Tibial artery (tissue), 4 donors: ENCODE measurements around the gene RLN3.

ENCODE experiments used
- DNase-seq, 2 donors: peaks; one replicate each; pipeline ENCODE4 v3.0.0-alpha.2; 2019
- H3K27ac ChIP-seq, 2 donors: fragments of 200-600 bp; sonication (generic) in 1 of 2; 1 replicate in 1 of 2; 2 replicates in 1 of 2; pipeline ENCODE4 v1.5.1; 2018 to 2019; ENCODE audit warnings: mild to moderate bottlenecking in 1 of 2
- H3K27me3 ChIP-seq, 2 donors: fragments of 200-600 bp; sonication (generic) in 1 of 2; one replicate each; pipeline versions ENCODE4 v1.5.1 to v1.6.0; 2016 to 2019
- H3K36me3 ChIP-seq, 3 donors: fragments of 200-600 bp; sonication (generic) in 2 of 3; one replicate each; pipeline ENCODE4 v1.5.1; 2016 to 2019; ENCODE audit warnings: mild to moderate bottlenecking in 2 of 3
- H3K4me1 ChIP-seq, 4 donors: fragments of 200-600 bp; sonication (generic) in 2 of 4; 1 replicate in 3 of 4; 2 replicates in 1 of 4; pipeline ENCODE4 v1.5.1; 2016 to 2019
- H3K4me3 ChIP-seq, 2 donors: fragments of 200-600 bp; sonication (generic) in 1 of 2; 1 replicate in 1 of 2; 2 replicates in 1 of 2; pipeline ENCODE4 v1.5.1; 2018 to 2019; ENCODE audit warnings: mild to moderate bottlenecking in 2 of 2
- H3K9me3 ChIP-seq, 3 donors: fragments of 200-600 bp; sonication (generic) in 1 of 3; one replicate each; pipeline ENCODE4 v1.5.1; 2016 to 2019
- CTCF ChIP-seq, 2 experiments: fragments of 200-600 bp in 1 of 2; fragments of 450-650 bp in 1 of 2; IDR thresholded peaks; one replicate each; pipeline ENCODE4 v1.5.1; 2017 to 2019; ENCODE audit warnings: antibody characterized with exemption in 2 of 2, mild to moderate bottlenecking in 1 of 2, moderate library complexity in 1 of 2
- intact Hi-C: fragments of 100-400 bp; cut with DNase I; formaldehyde crosslinking; loops from one replicate; pipeline ENCODE4 v1.15.0; 2023; ENCODE audit warnings: low total_unique reads

RLN3 gene

GRCh38 chr19:13989487-13989886, 38.5 kb upstream of the RLN3 start:
- Histone ChIP-seq H3K27me3 (no peaks in the 10 kb centered on the region), H3K4me1 (peaks cover 0 to 19% (median 15%) of the 10 kb centered on the region in 4 donors), H3K27ac (no peak overlapping the region), H3K9me3 (no peaks in the 10 kb centered on the region), H3K4me3 (no peak overlapping the region), H3K36me3 (peaks cover 0 to 40% (median 17%) of the 10 kb centered on the region in 3 donors)
- TF ChIP-seq CTCF (IDR thresholded peaks at IDR 0.05) = no peak
- DNase-seq = no peak
- intact Hi-C loops = no loop called here

- DNase-seq = no peak
- intact Hi-C loops = no loop called here
- TF ChIP-seq CTCF (IDR thresholded peaks at IDR 0.05) = no peak
Measured at GRCh38 chr19:13990085-13990484, 37.9 kb upstream of the RLN3 start.

GRCh38 chr19:13992025-13992424, 35.9 kb upstream of the RLN3 start:
- TF ChIP-seq CTCF (IDR thresholded peaks at IDR 0.05) = no peak
- H3K9me3 ChIP-seq = no peaks in the 10 kb centered on the region
- H3K4me3 ChIP-seq = no peak overlapping the region
- peaks cover 0 to 9% (median 3%) of the 10 kb centered on the region in 4 donors for H3K4me1 ChIP-seq
- no peak overlapping the region for H3K27ac ChIP-seq
- no peak for DNase-seq
- no peaks in the 10 kb centered on the region for H3K27me3 ChIP-seq
- H3K36me3 ChIP-seq = peaks cover 0 to 40% (median 17%) of the 10 kb centered on the region in 3 donors
- intact Hi-C loops = no loop called here

More at GRCh38 chr19:13990085-13990484, 37.9 kb upstream of the RLN3 start:
- Histone ChIP-seq H3K27ac (no peak overlapping the region), H3K4me1 (peaks cover 0 to 19% (median 15%) of the 10 kb centered on the region in 4 donors), H3K27me3 (no peaks in the 10 kb centered on the region), H3K9me3 (no peaks in the 10 kb centered on the region), H3K36me3 (peaks cover 0 to 40% (median 17%) of the 10 kb centered on the region in 3 donors), H3K4me3 (no peak overlapping the region)

- intact Hi-C loops = no loop called here
- H3K4me1 ChIP-seq = no peaks in the 10 kb centered on the region
- no peaks in the 10 kb centered on the region for H3K27me3 ChIP-seq
- DNase-seq = no peak
- peaks cover 0 to 2% (median 0%) of the 10 kb centered on the region in 3 donors for H3K9me3 ChIP-seq
- TF ChIP-seq CTCF (IDR thresholded peaks at IDR 0.05) = no peak
- peaks cover 0 to 39% (median 22%) of the 10 kb centered on the region in 3 donors for H3K36me3 ChIP-seq
- no peak overlapping the region for H3K27ac ChIP-seq
- no peak overlapping the region for H3K4me3 ChIP-seq
Measured at GRCh38 chr19:13993590-13994300, 34.2 kb upstream of the RLN3 start.

- Histone ChIP-seq H3K27me3 (no peaks in the 10 kb centered on the region), H3K4me1 (no peaks in the 10 kb centered on the region), H3K9me3 (peaks cover 0 to 7% (median 0%) of the 10 kb centered on the region in 3 donors), H3K4me3 (no peak overlapping the region), H3K27ac (no peak overlapping the region), H3K36me3 (peaks cover 0 to 28% (median 26%) of the 10 kb centered on the region in 3 donors)
- intact Hi-C loops = no loop called here
- peak in 1 of 2 donors; percentile 45 for DNase-seq
- no peak for TF ChIP-seq CTCF (IDR thresholded peaks at IDR 0.05)
Measured at GRCh38 chr19:13995017-13995728, 32.8 kb upstream of the RLN3 start.
